Body of pancreas (tissue), 4 donors: ENCODE data around the gene ATOH8.

Experiments
- POLR2A ChIP-seq, 3 donors: fragments of 450-650 bp; IDR thresholded peaks; one replicate each; pipeline ENCODE4 v1.6.1; 2016; ENCODE audit warnings: antibody characterized with exemption in 3 of 3, mild to moderate bottlenecking in 2 of 3
- TF ChIP-seq, protein P1 (sequence below), 7 experiments: fragments of 450-650 bp in 4 of 7; fragments of 200-600 bp in 3 of 7; sonication (generic) in 3 of 7; IDR thresholded peaks; one replicate each; pipeline ENCODE4 v1.5.1; 2016 to 2019; ENCODE audit warnings: antibody characterized with exemption in 7 of 7

DNA sequence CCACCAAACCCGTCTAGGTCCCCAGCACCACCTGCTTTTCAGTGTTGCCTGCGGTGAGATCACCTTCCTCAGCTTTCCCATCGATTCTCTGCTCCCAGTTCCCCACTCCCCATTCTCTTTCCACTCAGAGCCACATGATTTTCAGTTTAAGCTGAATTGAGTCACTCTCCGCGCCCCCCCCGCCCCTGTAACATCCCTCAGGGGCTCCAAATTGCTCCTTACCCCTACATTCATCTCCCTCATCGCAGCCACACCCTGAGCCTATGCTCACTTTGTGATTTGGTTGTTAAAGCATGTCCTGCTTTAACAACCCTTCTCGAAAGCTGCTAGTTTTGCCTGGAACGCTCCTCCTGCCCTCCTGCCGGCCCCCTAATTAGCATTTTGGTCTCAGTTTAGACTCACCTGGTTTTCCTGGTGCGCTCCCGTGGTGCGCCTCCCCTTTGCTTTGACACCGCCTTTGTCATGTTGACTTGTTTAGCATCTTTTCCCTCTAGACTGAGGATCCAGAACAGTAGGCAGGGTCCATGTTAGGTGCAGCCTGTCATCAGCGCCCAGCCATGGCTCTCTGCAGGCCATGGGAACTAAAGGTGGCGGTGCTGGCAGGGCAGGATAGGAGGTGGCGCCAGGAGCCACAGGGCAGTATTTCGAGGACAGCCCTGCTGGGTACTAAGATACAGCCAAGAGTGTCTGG lies 74.2 kb downstream of the ATOH8 start:
- TF ChIP-seq, protein P1, sequence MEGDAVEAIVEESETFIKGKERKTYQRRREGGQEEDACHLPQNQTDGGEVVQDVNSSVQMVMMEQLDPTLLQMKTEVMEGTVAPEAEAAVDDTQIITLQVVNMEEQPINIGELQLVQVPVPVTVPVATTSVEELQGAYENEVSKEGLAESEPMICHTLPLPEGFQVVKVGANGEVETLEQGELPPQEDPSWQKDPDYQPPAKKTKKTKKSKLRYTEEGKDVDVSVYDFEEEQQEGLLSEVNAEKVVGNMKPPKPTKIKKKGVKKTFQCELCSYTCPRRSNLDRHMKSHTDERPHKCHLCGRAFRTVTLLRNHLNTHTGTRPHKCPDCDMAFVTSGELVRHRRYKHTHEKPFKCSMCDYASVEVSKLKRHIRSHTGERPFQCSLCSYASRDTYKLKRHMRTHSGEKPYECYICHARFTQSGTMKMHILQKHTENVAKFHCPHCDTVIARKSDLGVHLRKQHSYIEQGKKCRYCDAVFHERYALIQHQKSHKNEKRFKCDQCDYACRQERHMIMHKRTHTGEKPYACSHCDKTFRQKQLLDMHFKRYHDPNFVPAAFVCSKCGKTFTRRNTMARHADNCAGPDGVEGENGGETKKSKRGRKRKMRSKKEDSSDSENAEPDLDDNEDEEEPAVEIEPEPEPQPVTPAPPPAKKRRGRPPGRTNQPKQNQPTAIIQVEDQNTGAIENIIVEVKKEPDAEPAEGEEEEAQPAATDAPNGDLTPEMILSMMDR (IDR thresholded peaks at IDR 0.05), result no peak
- no peak for TF ChIP-seq POLR2A (IDR thresholded peaks at IDR 0.05)
